HAP-1 (cell line): ENCODE data around the gene UBAP2.
A peak's percentile ranks its signal among the peaks of the same experiment; 100 is the strongest.

Experiments used
- DNase-seq, 2 experiments: peaks; one replicate each; pipeline ENCODE4 v3.0.0-alpha.2; 2016 to 2020; ENCODE audit warnings: low spot score in 2 of 2
- H3K27me3 ChIP-seq: fragments of 250-450 bp; sonication (Bioruptor Pico); 2 replicates; pipeline ENCODE4 v1.5.1; 2020; ENCODE audit warnings: low read depth, mild to moderate bottlenecking, moderate library complexity
- H3K36me3 ChIP-seq: fragments of 250-450 bp; sonication (Bioruptor Pico); replicated peaks from 2 replicates; pipeline ENCODE4 v1.5.1; 2020; ENCODE audit warnings: mild to moderate bottlenecking
- H3K4me1 ChIP-seq: fragments of 250-450 bp; sonication (Bioruptor Pico); 2 replicates; pipeline ENCODE4 v1.5.1; 2020; ENCODE audit warnings: mild to moderate bottlenecking
- H3K4me3 ChIP-seq: fragments of 250-450 bp; sonication (Bioruptor Pico); 2 replicates; pipeline ENCODE4 v1.5.1; 2020; ENCODE audit warnings: mild to moderate bottlenecking, moderate library complexity
- H3K9me3 ChIP-seq: fragments of 250-450 bp; sonication (Bioruptor Pico); 2 replicates; pipeline ENCODE4 v1.5.1; 2020; ENCODE audit warnings: mild to moderate bottlenecking, moderate library complexity
- in situ Hi-C: fragments of 300-500 bp; cut with MboI; formaldehyde crosslinking; loops from 3 replicates; pipeline ENCODE4 v1.14.3; 2020; ENCODE audit warnings: low sequenced_read_pairs, inconsistent platforms, mixed read lengths

The UBAP2 gene

DNA sequence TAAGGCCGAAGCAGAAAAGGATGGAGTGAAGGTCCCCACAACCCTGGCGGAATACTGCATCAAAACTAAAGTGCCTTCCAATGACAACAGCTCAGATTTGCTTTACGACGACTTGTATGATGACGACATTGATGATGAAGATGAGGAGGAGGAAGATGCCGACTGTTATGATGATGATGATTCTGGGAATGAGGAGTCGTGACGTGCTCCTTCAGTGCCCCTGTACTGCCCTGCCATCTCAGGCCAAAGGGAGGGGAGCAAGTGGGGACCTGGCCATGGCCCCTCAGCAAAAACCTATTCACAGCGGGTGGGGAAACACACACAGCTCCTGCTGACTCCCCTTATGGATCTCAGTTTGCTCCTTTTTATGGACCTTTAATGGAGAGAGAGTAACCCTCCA, 131.7 kb downstream of the UBAP2 start:
- Histone ChIP-seq H3K4me3 (no peak overlapping the region), H3K27me3 (no peaks in the 10 kb centered on the region), H3K36me3 (peaks cover 85% of the 10 kb centered on the region), H3K9me3 (no peaks in the 10 kb centered on the region), H3K4me1 (peaks cover 3% of the 10 kb centered on the region; the same call in 1 of the 2 replicates)
- DNase-seq = no peak
- in situ Hi-C loops = no loop called here

DNA sequence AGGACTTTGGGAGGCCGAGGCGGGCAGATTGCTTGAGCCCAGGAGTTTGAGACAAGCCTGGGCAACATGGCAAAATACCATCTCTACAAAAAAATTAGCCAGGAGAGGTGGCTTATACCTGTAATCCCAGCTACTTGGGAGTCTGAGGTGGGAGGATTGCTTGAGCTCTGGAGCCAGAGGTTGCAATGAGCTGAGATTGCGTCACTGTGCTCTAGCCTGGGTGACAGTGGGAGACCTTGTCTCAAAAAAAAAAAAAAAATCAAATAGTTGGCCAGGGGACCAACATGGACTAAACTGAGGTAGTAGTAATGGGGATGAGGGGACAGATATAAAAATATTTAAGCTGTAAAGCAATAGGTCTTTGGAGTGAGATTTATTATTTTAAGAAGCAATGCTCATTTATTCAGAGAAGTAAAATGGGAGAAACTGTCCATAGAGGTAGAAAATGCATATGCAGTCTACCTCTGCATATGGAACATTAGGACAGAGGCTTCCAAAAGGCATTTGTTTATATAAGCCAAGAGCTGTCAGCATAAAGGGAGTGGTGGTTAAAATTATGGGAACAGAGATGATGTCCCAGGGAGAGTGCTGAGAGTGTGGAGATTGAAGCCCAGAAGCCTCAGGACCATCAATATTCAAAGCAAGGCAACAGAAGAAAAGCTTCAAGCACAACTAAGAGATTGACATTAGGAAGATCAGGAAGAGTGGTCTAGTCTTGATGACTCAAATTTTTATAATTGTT, 133.6 kb downstream of the UBAP2 start:
- Histone ChIP-seq H3K4me3 (no peak overlapping the region), H3K27me3 (no peaks in the 10 kb centered on the region), H3K9me3 (no peaks in the 10 kb centered on the region), H3K4me1 (peaks cover 3% of the 10 kb centered on the region; the same call in 1 of the 2 replicates), H3K36me3 (peaks cover 65% of the 10 kb centered on the region)
- DNase-seq = no peak
- in situ Hi-C loops = no loop called here

DNA sequence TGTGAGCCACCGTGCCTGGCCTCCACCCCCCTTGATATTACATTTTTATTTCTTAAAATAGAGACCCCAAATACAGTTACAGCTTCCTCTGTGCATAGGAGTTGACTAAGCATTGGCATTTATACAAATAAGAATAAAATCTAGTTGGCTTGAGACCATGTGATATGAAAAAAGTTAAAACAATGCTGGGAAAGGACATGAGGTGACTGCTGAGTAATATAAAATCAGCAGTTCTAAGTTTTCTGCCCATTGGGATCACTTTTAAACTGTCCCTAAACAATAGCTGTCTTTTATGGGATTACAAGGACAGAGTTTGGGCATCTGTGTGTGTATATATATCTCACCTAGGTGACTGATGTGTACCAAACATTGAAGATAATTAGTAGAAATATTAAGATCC, 135.1 kb downstream of the UBAP2 start:
- DNase-seq = no peak
- in situ Hi-C loops = no loop called here
- Histone ChIP-seq H3K36me3 (peaks cover 55% of the 10 kb centered on the region), H3K4me1 (peaks cover 4% of the 10 kb centered on the region; the same call in 1 of the 2 replicates), H3K9me3 (no peaks in the 10 kb centered on the region), H3K27me3 (no peaks in the 10 kb centered on the region), H3K4me3 (no peak overlapping the region)

DNA sequence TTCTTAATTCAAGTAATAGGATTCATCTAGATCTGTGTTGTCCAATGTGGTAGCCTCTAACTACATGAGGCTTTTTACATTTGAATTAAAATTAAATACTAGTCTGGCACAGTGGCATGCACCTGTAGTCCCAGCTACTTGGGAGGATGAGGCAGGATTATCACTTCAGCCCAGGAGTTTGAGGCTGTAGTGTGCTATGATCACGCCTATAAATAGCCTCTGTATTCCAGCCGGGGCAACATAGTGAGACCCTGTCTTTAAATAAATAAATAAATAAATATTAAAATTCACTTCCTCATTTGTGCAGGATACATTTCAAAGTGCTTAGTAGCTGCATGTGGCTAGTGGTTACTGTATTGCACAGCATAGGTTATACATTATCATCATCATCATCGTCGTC, 139.9 kb downstream of the UBAP2 start:
- H3K4me1 ChIP-seq = peaks cover 18% of the 10 kb centered on the region
- no peak overlapping the region for H3K4me3 ChIP-seq
- in situ Hi-C loops = no loop called here
- H3K36me3 ChIP-seq = peaks cover 29% of the 10 kb centered on the region
- H3K9me3 ChIP-seq = no peaks in the 10 kb centered on the region
- no peak for DNase-seq
- H3K27me3 ChIP-seq = no peaks in the 10 kb centered on the region

DNA sequence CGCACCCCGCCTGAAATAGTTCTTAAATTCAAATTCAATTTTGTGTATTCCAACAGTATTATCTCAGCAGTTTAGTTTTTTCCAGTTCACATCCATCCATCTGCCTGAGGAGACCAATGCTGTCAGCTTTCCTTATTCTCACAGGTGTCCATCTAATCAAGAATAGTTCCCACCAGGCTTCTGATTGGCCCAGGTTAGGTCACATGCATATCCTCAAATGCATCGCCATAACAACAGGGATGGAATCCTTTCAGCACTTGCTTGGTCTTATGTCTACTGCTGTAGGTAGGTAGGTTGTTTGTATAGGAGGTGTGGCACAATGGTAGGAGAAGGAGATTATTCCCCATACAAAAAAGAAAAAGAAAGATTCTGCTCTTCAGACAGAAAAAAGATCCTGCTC, 140.6 kb downstream of the UBAP2 start:
- H3K9me3 ChIP-seq = no peaks in the 10 kb centered on the region
- no peaks in the 10 kb centered on the region for H3K27me3 ChIP-seq
- no peak overlapping the region for H3K4me3 ChIP-seq
- in situ Hi-C loops = no loop called here
- peak in 1 of 2 experiments; percentile 24 for DNase-seq
- peaks cover 19% of the 10 kb centered on the region for H3K4me1 ChIP-seq
- peaks cover 23% of the 10 kb centered on the region for H3K36me3 ChIP-seq

DNA sequence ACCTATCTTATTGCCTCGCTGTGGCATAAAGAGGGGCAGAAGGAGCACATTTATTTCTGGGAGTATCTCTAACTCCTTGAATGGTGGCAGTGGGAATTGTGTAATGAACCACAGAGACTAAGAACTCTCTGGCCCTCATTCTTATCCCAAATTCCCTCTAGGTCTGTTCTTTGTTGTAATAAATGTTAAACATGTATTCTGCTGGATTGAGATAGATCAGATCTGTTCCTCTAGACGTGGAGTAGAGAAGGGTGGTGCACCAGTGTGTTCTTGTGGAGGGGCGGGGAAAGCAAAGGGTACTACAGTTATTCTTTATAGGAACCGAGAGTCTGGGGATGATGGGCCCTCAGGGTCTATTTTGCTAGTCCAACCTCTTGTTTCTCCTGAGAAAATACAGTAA, 141.3 kb downstream of the UBAP2 start:
- no peak for DNase-seq

DNA sequence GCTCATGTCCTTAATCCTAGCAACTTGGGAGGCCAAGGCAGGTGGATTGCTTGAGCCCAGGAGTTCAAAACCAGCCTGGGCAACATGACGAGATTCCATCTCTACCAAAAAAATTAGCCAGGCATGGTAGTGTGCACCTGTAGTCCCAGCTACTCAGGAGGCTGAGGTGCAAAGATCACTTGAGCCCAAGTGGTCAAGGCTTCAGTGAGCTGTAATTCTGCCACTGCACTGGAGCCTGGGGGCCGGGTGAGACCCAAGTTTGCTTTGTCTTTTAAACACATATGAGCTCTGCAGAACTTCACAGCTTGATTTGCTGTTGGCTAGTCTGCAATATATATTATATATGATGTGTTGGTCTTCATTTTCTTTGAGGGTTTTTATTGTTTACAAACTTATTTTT, 141.9 kb downstream of the UBAP2 start:
- Histone ChIP-seq H3K9me3 (no peaks in the 10 kb centered on the region), H3K36me3 (peaks cover 12% of the 10 kb centered on the region; the same call in 1 of the 2 replicates), H3K27me3 (no peaks in the 10 kb centered on the region), H3K4me3 (no peak overlapping the region), H3K4me1 (peaks cover 28% of the 10 kb centered on the region)
- no peak for DNase-seq
- in situ Hi-C loops = no loop called here

More for the DNA sequence above, 141.3 kb downstream of the UBAP2 start:
- Histone ChIP-seq H3K36me3 (peaks cover 16% of the 10 kb centered on the region), H3K4me3 (no peak overlapping the region), H3K9me3 (no peaks in the 10 kb centered on the region), H3K4me1 (peaks cover 26% of the 10 kb centered on the region), H3K27me3 (no peaks in the 10 kb centered on the region)
- in situ Hi-C loops = no loop called here

DNA sequence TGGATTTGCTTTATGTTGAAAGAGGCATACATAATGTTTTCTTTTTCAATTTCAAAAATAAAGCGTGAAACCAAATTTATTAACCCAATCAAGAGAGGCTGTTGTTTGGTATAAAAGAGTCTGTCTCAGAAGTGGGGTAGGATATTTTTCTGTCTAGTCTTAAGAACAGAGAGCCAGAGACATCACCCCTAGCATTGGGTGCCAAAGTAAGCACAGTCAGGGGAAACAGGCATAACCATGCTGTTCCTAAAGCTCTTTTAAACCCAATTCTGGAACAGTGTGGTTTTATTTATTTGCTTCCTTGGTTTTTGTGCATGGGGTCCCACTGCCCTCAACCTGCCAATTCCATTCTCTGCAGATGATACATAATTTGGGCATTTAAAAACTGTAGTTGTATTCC, 143.6 kb downstream of the UBAP2 start:
- H3K4me3 ChIP-seq = no peak overlapping the region
- in situ Hi-C loops = no loop called here
- H3K36me3 ChIP-seq = peaks cover 23% of the 10 kb centered on the region
- DNase-seq = no peak
- no peaks in the 10 kb centered on the region for H3K27me3 ChIP-seq
- no peaks in the 10 kb centered on the region for H3K9me3 ChIP-seq
- H3K4me1 ChIP-seq = peaks cover 28% of the 10 kb centered on the region

DNA sequence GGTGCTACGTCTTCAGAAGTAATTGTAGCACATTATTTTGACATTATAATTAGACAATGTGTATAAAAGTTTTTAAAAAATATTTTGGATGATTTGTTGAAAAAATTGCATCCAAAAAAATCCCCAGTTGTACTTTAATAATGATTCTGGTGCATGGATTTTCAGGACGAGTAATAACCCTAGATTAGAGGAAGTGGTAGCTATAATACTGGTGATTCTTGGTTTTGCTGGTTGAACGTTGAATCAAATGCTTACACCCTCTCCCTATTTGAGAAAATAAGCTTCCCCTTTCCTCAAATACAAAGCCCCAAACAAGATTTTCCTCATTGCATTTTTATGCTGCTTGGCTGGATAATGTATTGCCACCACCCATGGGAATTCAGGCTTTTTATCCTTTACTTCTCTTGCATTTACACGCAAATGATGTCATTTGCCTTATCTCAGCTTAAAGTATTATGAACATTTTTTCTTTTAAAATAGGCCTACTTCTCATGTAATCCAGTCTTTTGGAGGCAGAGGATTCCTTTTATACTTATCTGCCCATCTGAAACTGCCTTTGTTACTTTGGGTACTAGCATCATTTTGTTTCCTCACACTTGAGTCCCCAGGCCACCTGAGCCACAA, 145.4 kb downstream of the UBAP2 start:
- in situ Hi-C loops = no loop called here
- DNase-seq = peak; percentile 64 to 96
- H3K27me3 ChIP-seq = no peaks in the 10 kb centered on the region
- H3K4me1 ChIP-seq = peaks cover 25% of the 10 kb centered on the region
- peaks cover 22% of the 10 kb centered on the region for H3K36me3 ChIP-seq
- no peak overlapping the region for H3K4me3 ChIP-seq
- H3K9me3 ChIP-seq = no peaks in the 10 kb centered on the region

DNA sequence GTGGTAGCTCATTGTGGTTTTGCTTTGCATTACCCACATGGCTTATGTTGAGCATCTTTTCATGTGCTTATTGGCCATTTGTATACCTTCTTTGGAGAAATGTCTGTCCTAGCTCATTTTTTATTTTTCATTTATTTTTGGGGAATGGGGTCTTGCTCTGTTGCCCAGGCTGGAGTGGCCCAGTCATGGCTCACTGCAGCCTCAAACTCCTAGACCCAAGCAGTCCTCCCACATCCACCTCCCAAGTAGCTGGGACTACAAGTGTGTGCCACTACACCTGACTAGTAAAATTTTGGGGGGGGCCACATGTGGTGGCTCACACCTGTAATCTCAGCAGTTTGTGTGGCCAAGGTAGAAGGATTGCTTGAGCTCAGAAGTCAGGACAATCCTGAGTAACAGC, 154.4 kb downstream of the UBAP2 start:
- no peak overlapping the region for H3K4me3 ChIP-seq
- no peaks in the 10 kb centered on the region for H3K9me3 ChIP-seq
- no peak for DNase-seq
- in situ Hi-C loops = no loop called here
- H3K36me3 ChIP-seq = peaks cover 9% of the 10 kb centered on the region
- no peaks in the 10 kb centered on the region for H3K27me3 ChIP-seq
- H3K4me1 ChIP-seq = peaks cover 5% of the 10 kb centered on the region; the same call in 1 of the 2 replicates

DNA sequence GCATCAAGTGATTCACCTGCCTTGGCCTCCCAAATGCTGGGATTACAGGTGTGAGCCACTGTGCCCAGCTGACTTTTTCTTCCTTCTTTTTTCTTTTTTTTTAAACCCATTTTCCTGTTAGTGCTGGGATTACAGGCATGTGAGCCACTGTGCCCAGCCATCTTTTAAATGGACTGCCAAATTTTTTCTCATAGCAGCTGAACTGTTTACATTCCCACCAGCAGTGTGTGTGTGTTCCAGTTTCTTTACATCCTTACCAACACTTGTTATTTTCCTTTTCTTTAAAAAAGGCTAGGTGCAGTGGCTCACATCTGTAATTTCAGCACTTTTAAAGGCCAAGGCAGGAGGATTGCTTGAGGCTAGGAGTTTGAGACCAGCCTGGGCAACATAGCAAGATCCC, 154.8 kb downstream of the UBAP2 start:
- H3K36me3 ChIP-seq = peaks cover 10% of the 10 kb centered on the region
- no peaks in the 10 kb centered on the region for H3K27me3 ChIP-seq
- H3K4me3 ChIP-seq = no peak overlapping the region
- in situ Hi-C loops = no loop called here
- H3K4me1 ChIP-seq = peaks cover 5% of the 10 kb centered on the region; the same call in 1 of the 2 replicates
- no peak for DNase-seq
- H3K9me3 ChIP-seq = no peaks in the 10 kb centered on the region

DNA sequence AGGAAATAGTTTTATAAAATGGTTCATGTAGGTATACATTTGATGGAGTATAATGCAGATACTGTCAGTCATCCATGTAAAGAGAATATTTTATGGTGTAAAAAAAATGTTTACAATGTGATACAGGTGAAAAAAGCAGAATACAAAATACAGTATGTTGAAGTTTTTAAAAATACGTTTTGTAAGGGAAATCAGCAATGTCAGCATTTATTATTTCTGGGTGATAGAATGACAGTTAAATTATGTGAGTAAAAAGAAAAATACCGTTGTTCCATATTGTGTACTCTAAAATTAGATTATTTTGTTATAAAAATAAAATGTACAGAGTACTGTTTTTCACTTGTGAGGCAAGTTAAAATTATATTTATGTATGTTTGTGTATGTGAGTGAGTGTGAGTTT, 162.7 kb downstream of the UBAP2 start:
- H3K4me1 ChIP-seq = peaks cover 28% of the 10 kb centered on the region
- DNase-seq = no peak
- H3K27me3 ChIP-seq = no peaks in the 10 kb centered on the region
- H3K4me3 ChIP-seq = no peak overlapping the region
- H3K9me3 ChIP-seq = no peaks in the 10 kb centered on the region
- in situ Hi-C loops = no loop called here
- peaks cover 6% of the 10 kb centered on the region; the same call in 1 of the 2 replicates for H3K36me3 ChIP-seq

DNA sequence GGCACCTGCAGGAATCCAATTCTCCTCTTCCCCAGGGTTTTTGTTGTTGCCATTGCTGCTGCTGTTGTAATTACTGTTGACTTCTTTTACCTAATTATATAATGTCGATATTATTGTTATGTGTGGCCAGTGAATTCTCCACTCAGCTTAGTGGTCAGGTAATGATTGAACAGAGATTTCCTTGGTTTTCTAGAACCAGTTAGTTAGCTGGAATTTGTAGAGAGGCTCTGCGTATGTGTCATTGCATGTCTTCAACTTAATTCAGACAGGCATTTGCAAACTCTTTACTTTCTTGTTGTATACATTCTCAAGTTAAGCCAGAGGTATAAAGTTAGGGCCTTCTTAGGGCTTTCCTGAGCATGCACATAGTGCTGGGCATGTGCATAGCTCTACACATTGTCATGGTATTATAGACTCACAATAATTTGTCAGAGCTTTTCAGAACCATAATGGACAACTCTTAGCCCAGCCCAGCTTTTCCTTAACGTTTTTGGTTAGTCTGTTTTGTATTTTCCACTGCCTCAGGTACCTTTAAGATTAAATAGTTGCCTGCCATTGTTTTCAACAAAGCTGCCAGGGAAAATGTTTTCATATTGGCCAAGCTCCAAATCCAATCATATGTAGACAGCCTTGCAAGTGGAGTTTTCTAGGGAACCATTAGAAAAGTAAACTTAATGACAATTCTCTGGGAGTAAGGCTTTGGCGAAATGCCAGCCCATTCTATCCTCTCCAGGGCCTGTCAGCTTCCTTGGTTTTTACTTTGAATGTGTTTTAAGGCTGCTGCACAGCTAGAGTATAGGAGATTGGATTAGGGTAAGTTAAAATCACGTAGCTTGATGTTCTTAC, 163.6 kb downstream of the UBAP2 start:
- Histone ChIP-seq H3K4me1 (peaks cover 28% of the 10 kb centered on the region), H3K27me3 (no peaks in the 10 kb centered on the region), H3K4me3 (no peak overlapping the region), H3K36me3 (peaks cover 6% of the 10 kb centered on the region; the same call in 1 of the 2 replicates), H3K9me3 (no peaks in the 10 kb centered on the region)
- DNase-seq = peak; percentile 91 to 97
- in situ Hi-C loops = no loop called here

DNA sequence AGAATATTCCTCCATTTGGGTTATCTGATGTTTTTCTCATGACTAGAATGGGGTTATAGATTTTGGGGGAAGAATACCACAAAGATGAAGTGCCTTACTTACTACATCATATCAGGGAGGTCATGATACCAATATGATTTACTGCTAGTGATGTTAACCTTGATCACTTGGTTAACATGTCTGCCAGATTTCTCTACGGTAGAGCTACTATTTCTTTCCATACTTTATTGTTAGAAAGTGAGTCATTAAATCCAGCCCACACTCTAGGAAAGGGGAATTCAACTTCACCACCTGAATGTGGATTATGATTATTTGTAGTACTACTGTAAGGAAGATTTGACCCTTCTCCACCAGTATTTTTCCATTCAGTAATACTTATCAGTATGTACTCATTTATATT, 167.1 kb downstream of the UBAP2 start:
- no peaks in the 10 kb centered on the region; the same call in 1 of the 2 replicates for H3K36me3 ChIP-seq
- no peak for DNase-seq
- in situ Hi-C loops = no loop called here
- H3K4me3 ChIP-seq = no peak overlapping the region
- H3K4me1 ChIP-seq = peaks cover 28% of the 10 kb centered on the region
- no peaks in the 10 kb centered on the region for H3K27me3 ChIP-seq
- H3K9me3 ChIP-seq = no peaks in the 10 kb centered on the region
